ENCODE results near the gene NCOA7. TPM values are rescaled to one million over a fixed set of nuclear protein-coding genes. Genes with fewer than 3 reads are reported as not detected.

The NCOA7 gene
- total and polyA plus RNA-seq, 10 of the 15 experiments (the other 5 are each of a cell fraction or from before 2014, with no cell fraction given), result 18.9 to 50.3 (median 34.2) TPM

GRCh38 chr6:125858427-125859320 is 67.9 kb downstream of the NCOA7 start:
- Histone ChIP-seq H3K4me3 (no peak overlapping the region), H2AFZ (ENCODE audit: control insufficient read depth, low read depth, low read length) (no peak overlapping the region), H3K79me2 (ENCODE audit: control insufficient read depth, insufficient read depth, low read length) (peaks cover 1% of the 10 kb centered on the region; the same call in 1 of the 2 replicates), H3K27ac (ENCODE audit: control insufficient read depth, insufficient read depth) (no peak overlapping the region), H3K9me3 (replicated peaks; ENCODE audit: control insufficient read depth, insufficient read depth, low read length) (no peaks in the 10 kb centered on the region), H3K4me2 (ENCODE audit: control insufficient read depth, insufficient read depth) (no peak overlapping the region), H3K27me3 (replicated peaks in 1 of 2; ENCODE audit: control insufficient read depth in 2 of 2, insufficient read depth in 2 of 2, low read length in 1 of 2) (no peaks in the 10 kb centered on the region), H4K20me1 (ENCODE audit: control insufficient read depth, insufficient read depth) (no peaks in the 10 kb centered on the region), H3K36me3 (ENCODE audit: control insufficient read depth in 2 of 2, insufficient read depth in 2 of 2, low read length in 1 of 2) (peaks cover 0 to 5% of the 10 kb centered on the region in 2 experiments; a peak in 3 of 4 replicates), H3K4me1 (ENCODE audit: control insufficient read depth, insufficient read depth, low read length) (no peaks in the 10 kb centered on the region), H3K9ac (ENCODE audit: control insufficient read depth, insufficient read depth, low read length) (no peak overlapping the region)
- FAIRE-seq, result no peak
- ChIA-PET RAD21 (ENCODE audit: unreplicated experiment) (interaction anchor here (0.6 to 2.8 kb wide), 5 partner anchors 67 to 546 kb away, joined by 3 to 11 read pairs (median 4); no protein-coding TSS in a partner anchor), CTCF (interaction anchor here (0.6 to 3.2 kb wide), 15 partner anchors 8 to 117 kb away, joined by 3 to 26 read pairs (median 5); partner anchors contain the start of gene HINT3), SMC1A (ENCODE audit: uncharacterized antibody, unreplicated experiment) (interaction anchor here (0.6 to 2.6 kb wide), 12 partner anchors 16 to 137 kb away, joined by 3 to 11 read pairs (median 4); partner anchors contain the start of gene HINT3), POLR2A (no interaction called here)
- intact Hi-C loops (cut with micrococcal nuclease; ENCODE audit: unreplicated experiment) (loop anchor here (2.0 to 5.0 kb wide), 2 partner anchors 66 to 94 kb away; partner anchors contain the start of gene NCOA7), in situ Hi-C loops (cut with MboI) (no loop called here)
- BruUV-seq (replicated peaks), result no TSS peak
- DNase-seq (ENCODE audit: low read depth, low spot score), result no peak
- WGBS (ENCODE audit: insufficient coverage, insufficient replicate concordance, low lambda C conversion rate, missing lambda C conversion rate), result 46% methylated on average over 7 of the region's 7 CpGs
- ATAC-seq, result peak; percentile 91
- TF ChIP-seq CTCF (IDR thresholded peaks at IDR 0.05 in 2 of 3, conservative IDR thresholded peaks at IDR 0.05 in 1 of 3; ENCODE audit: control insufficient read depth in 2 of 3, extremely low read depth in 1 of 3, insufficient read depth in 1 of 3, low read depth in 3 of 3, low read length in 3 of 3) (peak; percentile 60 to 64 (median 62); a peak in 5 of 6 replicates), RAD21 (IDR thresholded peaks at IDR 0.05; ENCODE audit: insufficient read depth, low read depth, low read length) (peak; percentile 63), BHLHE40 (IDR thresholded peaks at IDR 0.05; ENCODE audit: borderline replicate concordance in 1 of 2, low read depth in 2 of 2, low read length in 1 of 2) (no peak), SMC3 (IDR thresholded peaks at IDR 0.05; ENCODE audit: borderline replicate concordance, low read length) (peak; percentile 57), E4F1 (IDR thresholded peaks at IDR 0.05; ENCODE audit: borderline replicate concordance, partially characterized antibody) (no peak)

Measured in GM12878 (cell line).